IMR-90 (cell line): ENCODE measurements around the gene PCED1B. TPM values are rescaled to one million over a fixed set of nuclear protein-coding genes. Genes with fewer than 3 reads are reported as not detected.
A peak's percentile ranks its signal among the peaks of the same experiment; 100 is the strongest.

Experiments
- ATAC-seq: fragments of 200-7000 bp; cut with Tn5 transposase; 2 replicates; pipeline ENCODE4 v1.9.1; 2020; ENCODE audit warnings: low read depth, mild to moderate bottlenecking, moderate library complexity
- BruUV-seq: library from RNA; stranded (reverse); fragments of 400-500 nt; replicated peaks from 2 replicates; lab custom pipeline; 2021; lab: Mats Ljungman, UMichigan
- CTCF ChIA-PET: fragments of 300-600 bp; formaldehyde crosslinking; extraction: SDS; loops from one replicate; lab custom pipeline; 2021; ENCODE audit warnings: antibody characterized with exemption; lab: Yijun Ruan, JAX
- POLR2A ChIA-PET: fragments of 300-600 bp; sonication (Branson Sonifier 250); formaldehyde crosslinking; loops from one replicate; lab custom pipeline; 2022; ENCODE audit warnings: antibody characterized with exemption; ENCODE audit not compliant: unreplicated experiment; lab: Charles Lee
- DNase-seq: peaks from one replicate; pipeline ENCODE4 v3.0.0; 2013
- H2AFZ ChIP-seq: replicated peaks from 2 replicates; pipeline ENCODE3; 2013; ENCODE audit warnings: low read length, mild to moderate bottlenecking; ENCODE audit not compliant: poor library complexity
- H2AK5ac ChIP-seq: 2 replicates; pipeline ENCODE4 v1.6.1; 2013; ENCODE audit warnings: low read depth, low read length, inconsistent platforms
- H2AK9ac ChIP-seq: replicated peaks from 2 replicates; pipeline ENCODE3; 2013; ENCODE audit warnings: mild to moderate bottlenecking, low read depth, low read length, moderate library complexity; ENCODE audit not compliant: poor library complexity
- H2BK120ac ChIP-seq: 2 replicates; pipeline ENCODE4 v1.6.1; 2013; ENCODE audit warnings: low read depth, low read length, inconsistent platforms
- H2BK15ac ChIP-seq: 3 replicates; pipeline ENCODE4 v1.6.1; 2013; ENCODE audit warnings: low read depth, low read length, inconsistent platforms
- H2BK20ac ChIP-seq: 2 replicates; pipeline ENCODE4 v1.6.1; 2013; ENCODE audit warnings: low read depth, mild to moderate bottlenecking, inconsistent platforms, low read length, moderate library complexity
- H2BK5ac ChIP-seq: 2 replicates; pipeline ENCODE4 v1.6.1; 2013; ENCODE audit warnings: mild to moderate bottlenecking, low read depth, low read length, inconsistent platforms; ENCODE audit not compliant: poor library complexity, severe bottlenecking
- H3K14ac ChIP-seq: replicated peaks from 2 replicates; pipeline ENCODE4 v1.6.1; 2013; ENCODE audit warnings: low read depth, low read length, inconsistent platforms
- H3K18ac ChIP-seq: 2 replicates; pipeline ENCODE4 v1.6.1; 2013; ENCODE audit warnings: low read depth, low read length, control low read depth
- H3K23ac ChIP-seq: 2 replicates; pipeline ENCODE4 v1.6.1; 2013; ENCODE audit warnings: low read depth, low read length, inconsistent platforms
- H3K27ac ChIP-seq: 2 replicates; pipeline ENCODE4 v1.5.1; 2013; ENCODE audit warnings: mild to moderate bottlenecking, control low read depth, low read length; ENCODE audit not compliant: insufficient read depth
- H3K27me3 ChIP-seq: 2 replicates; pipeline ENCODE4 v1.6.1; 2013; ENCODE audit warnings: low read length; ENCODE audit not compliant: control insufficient read depth, insufficient read depth
- H3K36me3 ChIP-seq: 2 replicates; pipeline ENCODE4 v1.6.1; 2013; ENCODE audit warnings: low read length, mixed read lengths; ENCODE audit not compliant: control insufficient read depth, insufficient read depth
- H3K4ac ChIP-seq: 2 replicates; pipeline ENCODE4 v1.6.1; 2013; ENCODE audit warnings: low read depth, low read length, inconsistent platforms
- H3K4me1 ChIP-seq: 2 replicates; pipeline ENCODE4 v1.6.1; 2013; ENCODE audit warnings: low read length, mixed read lengths; ENCODE audit not compliant: control insufficient read depth, insufficient read depth
- H3K4me2 ChIP-seq: 2 replicates; pipeline ENCODE4 v1.6.1; 2013; ENCODE audit warnings: low read depth, mild to moderate bottlenecking, control low read depth, low read length, moderate library complexity
- H3K4me3 ChIP-seq: 2 replicates; pipeline ENCODE4 v1.5.1; 2013; ENCODE audit warnings: low read depth, mild to moderate bottlenecking, control low read depth, low read length, moderate library complexity; ENCODE audit not compliant: insufficient read depth
- H3K56ac ChIP-seq: 2 replicates; pipeline ENCODE4 v1.6.1; 2013; ENCODE audit warnings: low read length, inconsistent platforms; ENCODE audit not compliant: insufficient read depth; ENCODE audit errors: extremely low read depth
- H3K79me1 ChIP-seq, 2 experiments: 2 replicates each; pipeline ENCODE4 v1.6.1; 2013; ENCODE audit warnings: low read length in 2 of 2, inconsistent platforms in 1 of 2, low read depth in 1 of 2
- H3K9ac ChIP-seq: 2 replicates; pipeline ENCODE4 v1.6.1; 2013; ENCODE audit warnings: low read depth, low read length, control low read depth
- H3K9me1 ChIP-seq: 2 replicates; pipeline ENCODE4 v1.6.1; 2013; ENCODE audit warnings: low read length, inconsistent platforms; ENCODE audit not compliant: insufficient read depth
- H3K9me3 ChIP-seq: 2 replicates; pipeline ENCODE4 v1.6.1; 2013; ENCODE audit warnings: low read length; ENCODE audit not compliant: control insufficient read depth, insufficient read depth
- H4K20me1 ChIP-seq: 2 replicates; pipeline ENCODE4 v1.6.1; 2013; ENCODE audit warnings: low read length, inconsistent platforms; ENCODE audit not compliant: insufficient read depth
- H4K5ac ChIP-seq: 2 replicates; pipeline ENCODE4 v1.6.1; 2013; ENCODE audit warnings: mild to moderate bottlenecking, low read depth, low read length, control low read depth
- H4K8ac ChIP-seq, 2 experiments: 2 replicates each; pipeline ENCODE4 v1.6.1; 2013; ENCODE audit warnings: low read depth in 2 of 2, low read length in 2 of 2, control low read depth in 1 of 2, inconsistent platforms in 1 of 2
- H4K91ac ChIP-seq: 2 replicates; pipeline ENCODE4 v1.6.1; 2013; ENCODE audit warnings: low read depth, low read length, inconsistent platforms; ENCODE audit not compliant: insufficient read depth
- CEBPB ChIP-seq: IDR thresholded peaks from 2 replicates; pipeline ENCODE4 v1.6.1; 2012; ENCODE audit warnings: low read depth, low read length, improper control_type of control experiment
- MAZ ChIP-seq: IDR thresholded peaks from 2 replicates; pipeline ENCODE4 v1.6.1; 2012; ENCODE audit warnings: low read depth, mild to moderate bottlenecking, low read length, improper control_type of control experiment, moderate library complexity, borderline replicate concordance
- NFE2L2 ChIP-seq: fragments of 150-350 bp; IDR thresholded peaks from 2 replicates; pipeline ENCODE4 v1.6.1; 2016; ENCODE audit warnings: low read depth, mild to moderate bottlenecking, low read length
- RFX5 ChIP-seq: IDR thresholded peaks from 2 replicates; pipeline ENCODE4 v1.8.0; 2012; ENCODE audit warnings: low read depth, mild to moderate bottlenecking, low read length, moderate library complexity
- SMC3 ChIP-seq: fragments of 150-350 bp; IDR thresholded peaks from 2 replicates; pipeline ENCODE4 v1.6.1; 2016; ENCODE audit warnings: low read depth, mild to moderate bottlenecking, antibody characterized with exemption, low read length, moderate library complexity
- WGBS, 2 experiments: methylation state at CpG; one replicate each; pipeline versions ENCODE4 v1.1.5 to v1.1.7; 2013; ENCODE audit warnings: missing lambda C conversion rate in 2 of 2; ENCODE audit not compliant: insufficient read length in 1 of 2; ENCODE audit errors: extremely low coverage in 2 of 2; 5-methylcytosine and 5-hydroxymethylcytosine counted together
- dilution Hi-C: fragments of 300-500 bp; cut with HindIII; formaldehyde crosslinking; loops from one replicate; pipeline ENCODE4 v1.14.3; 2018; ENCODE audit warnings: low sequenced_read_pairs; ENCODE audit not compliant: unreplicated experiment
- in situ Hi-C: fragments of 300-500 bp; cut with MboI; formaldehyde crosslinking; loops from 3 replicates; pipeline ENCODE4 v1.14.3; 2019; ENCODE audit warnings: low sequenced_read_pairs, inconsistent platforms, mixed read lengths
- intact Hi-C: fragments of 100-400 bp; cut with micrococcal nuclease; formaldehyde crosslinking; loops from 2 replicates; pipeline ENCODE4 v1.10.0; 2022
- polyA plus RNA-seq, 3 experiments: library from polyadenylated mRNA; depleted of rRNA; stranded (reverse); fragments of >200 nt; gene quantifications; 2 replicates each; pipeline ENCODE4 v1.2.3, GENCODE V29; 2012; ENCODE audit warnings: low replicate concordance in 1 of 3
- total RNA-seq: library from RNA; depleted of rRNA; stranded (reverse); fragments of >200 nt; gene quantifications from 2 replicates; pipeline ENCODE4 v1.2.3, GENCODE V29; 2012

PCED1B gene
- total and polyA plus RNA-seq, 2 of the 4 experiments (the other 2 are of a cell fraction) = 0.36 to 2.6 TPM

DNA sequence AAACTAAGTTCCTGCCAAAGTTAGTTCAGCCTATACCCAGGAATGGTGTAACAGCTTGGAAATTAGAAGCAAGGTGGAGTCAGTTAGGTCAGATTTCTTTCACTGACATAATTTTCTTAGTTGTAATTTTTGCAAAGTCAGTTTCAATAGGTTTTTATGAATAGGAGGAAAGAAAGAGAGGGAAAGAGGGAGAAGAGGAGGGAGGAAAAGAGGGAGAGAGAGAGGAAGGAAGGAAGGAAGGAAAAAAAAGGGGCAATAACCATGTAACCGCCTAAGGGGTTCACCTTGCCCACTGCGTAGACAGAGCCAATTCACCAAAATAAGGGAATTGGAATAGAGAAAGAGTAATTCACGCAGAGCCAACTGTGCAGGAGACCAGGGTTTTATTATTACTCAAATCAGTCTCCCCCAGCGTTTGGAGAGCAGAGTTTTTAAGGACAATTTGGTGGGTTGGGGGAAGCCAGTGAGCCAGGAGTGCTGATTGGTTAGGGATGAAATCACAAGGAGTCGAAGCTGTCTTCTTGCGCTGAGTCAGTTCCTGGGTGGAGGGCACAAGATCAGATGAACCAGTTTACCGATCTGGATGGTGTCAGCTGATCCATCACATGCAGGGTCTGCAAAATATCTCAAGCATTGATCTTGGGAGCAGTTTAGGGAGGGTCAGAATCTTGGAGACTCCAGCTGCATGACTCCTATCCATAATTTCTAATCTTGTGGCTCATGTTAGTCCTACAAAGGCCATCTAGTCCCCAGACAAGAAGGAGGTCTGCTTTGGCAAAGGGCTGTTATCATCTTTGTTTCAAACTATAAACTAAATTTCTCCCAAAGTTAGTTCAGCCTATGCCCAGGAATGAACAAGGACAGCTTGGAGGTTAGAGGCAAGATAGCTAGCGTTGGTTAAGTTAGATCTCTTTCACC, 126.4 kb downstream of the PCED1B start (continued):
- TF ChIP-seq CEBPB (no peak), RFX5 (no peak)

DNA sequence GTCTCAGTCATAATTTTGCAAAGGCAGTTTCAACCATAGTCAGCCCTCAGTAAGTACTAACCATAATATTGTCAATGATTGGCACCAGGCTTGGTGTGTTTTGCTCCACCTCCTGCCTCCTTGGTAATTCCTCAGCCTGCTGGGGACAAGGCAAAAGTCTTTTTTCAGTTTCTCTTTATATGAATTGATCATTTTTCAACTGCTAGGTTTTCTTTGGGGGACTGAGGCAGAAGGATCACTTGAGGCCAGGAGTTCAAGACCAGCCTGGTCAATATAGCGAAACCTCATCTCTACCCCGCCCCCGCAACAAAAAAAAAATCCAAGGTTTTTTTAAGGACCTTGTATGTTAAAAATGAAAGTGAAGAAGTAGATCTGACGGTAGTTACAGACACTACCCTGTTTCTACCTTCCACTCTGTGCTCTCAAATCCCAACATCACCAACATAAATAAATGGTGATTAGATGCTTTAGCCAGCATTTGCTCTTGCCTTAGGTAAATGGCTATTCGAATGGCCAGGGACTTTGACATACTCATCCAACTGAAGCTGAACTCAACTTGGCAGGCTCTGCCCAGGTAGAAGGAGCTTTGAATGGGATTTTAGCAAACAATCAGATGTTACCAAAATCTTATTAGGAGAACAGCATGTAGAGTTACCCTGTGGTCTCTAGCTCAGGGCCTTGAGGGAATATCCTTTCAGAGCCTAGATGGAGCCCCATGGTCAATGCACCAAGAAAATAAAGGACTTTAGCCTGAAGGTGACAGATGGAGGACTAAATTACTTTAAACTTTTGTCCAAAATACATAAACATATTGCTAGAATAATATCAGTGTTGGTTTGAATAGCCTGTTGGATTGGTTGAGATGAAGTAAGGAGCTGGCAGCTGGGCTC, 127.3 kb downstream of the PCED1B start:
- H4K8ac ChIP-seq = no peak overlapping the region

More for the DNA sequence above, 127.3 kb downstream of the PCED1B start:
- dilution Hi-C loops = no loop called here
- ATAC-seq = no peak
- Histone ChIP-seq H3K9me1 (peaks cover 11% of the 10 kb centered on the region), H3K4me2 (no peak overlapping the region), H3K27me3 (no peaks in the 10 kb centered on the region), H3K27ac (no peak overlapping the region), H3K79me1 (0 out of 4 replicates have a peak, but pooled peaks cover 0 to 2% of the 10 kb centered on the region in 2 experiments), H3K56ac (no peak overlapping the region), H2AK5ac (no peak overlapping the region), H3K9me3 (peaks cover 3% of the 10 kb centered on the region; the same call in 1 of the 2 replicates), H2AFZ (no peak overlapping the region), H4K20me1 (no peaks in the 10 kb centered on the region), H3K14ac (no peak overlapping the region; the same call in 1 of the 2 replicates), H4K5ac (no peak overlapping the region), H3K4me1 (peaks cover 2% of the 10 kb centered on the region; the same call in 1 of the 2 replicates), H2BK20ac (no peak overlapping the region), H2BK120ac (0 out of 2 replicates have a peak overlapping the region, but pooled peaks have one; percentile 8), H3K18ac (no peak overlapping the region), H4K91ac (peak overlapping the region; percentile 24; the same call in 1 of the 2 replicates), H3K9ac (no peak overlapping the region), H2AK9ac (no peak overlapping the region), H3K36me3 (no peaks in the 10 kb centered on the region), H2BK5ac (no peak overlapping the region), H3K4me3 (no peak overlapping the region), H3K4ac (no peak overlapping the region; the same call in 1 of the 2 replicates), H2BK15ac (no peak overlapping the region; the same call in 2 of the 3 replicates), H3K23ac (no peak overlapping the region)
- WGBS, 2 experiments = no CpG with 5 or more reads among the region's 5 CpGs
- intact Hi-C loops = no loop called here
- POLR2A ChIA-PET = no interaction called here
- no TSS peak for BruUV-seq
- TF ChIP-seq NFE2L2 (no peak), MAZ (no peak), SMC3 (no peak)
- DNase-seq = no peak
- CTCF ChIA-PET = interaction anchor here (1.5 kb wide), 1 partner anchor 9 kb away, joined by 3 read pairs; no protein-coding TSS in a partner anchor
- in situ Hi-C loops = no loop called here
